ENCODE measurements around the gene DSTYK. TPM values are rescaled to one million over a fixed set of nuclear protein-coding genes. Genes with fewer than 3 reads are reported as not detected.
"Not testable (repeated sequence)": the region's sequence is repeated elsewhere in the genome, so short reads cannot be mapped to it uniquely, and the experiment has no call there.

Gene DSTYK
- polyA plus RNA-seq, 12 donors, result 6.0 to 9.3 (median 8.1) TPM; not detected in 1

DNA sequence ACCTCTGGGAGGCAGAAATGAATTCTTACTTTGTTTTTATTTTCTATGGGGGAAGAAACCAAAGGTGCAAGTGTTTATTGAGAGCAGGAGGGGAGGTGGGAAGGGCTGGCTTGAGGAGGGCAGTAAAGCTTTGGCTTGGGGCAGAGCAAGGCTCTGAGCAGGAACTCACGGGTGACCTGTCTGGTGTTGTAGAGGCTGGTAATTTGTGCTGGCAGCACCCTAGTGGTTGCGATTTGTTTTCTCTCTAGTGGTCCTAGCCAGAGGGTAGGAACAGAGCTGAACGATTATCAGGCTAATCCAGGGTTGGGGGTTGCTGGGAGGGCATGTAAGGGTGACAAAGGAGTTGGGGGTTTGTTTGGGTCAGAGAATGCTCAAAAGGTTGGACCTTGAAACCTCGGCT is 32.9 kb upstream of the DSTYK start:
- no peak for DNase-seq

DNA sequence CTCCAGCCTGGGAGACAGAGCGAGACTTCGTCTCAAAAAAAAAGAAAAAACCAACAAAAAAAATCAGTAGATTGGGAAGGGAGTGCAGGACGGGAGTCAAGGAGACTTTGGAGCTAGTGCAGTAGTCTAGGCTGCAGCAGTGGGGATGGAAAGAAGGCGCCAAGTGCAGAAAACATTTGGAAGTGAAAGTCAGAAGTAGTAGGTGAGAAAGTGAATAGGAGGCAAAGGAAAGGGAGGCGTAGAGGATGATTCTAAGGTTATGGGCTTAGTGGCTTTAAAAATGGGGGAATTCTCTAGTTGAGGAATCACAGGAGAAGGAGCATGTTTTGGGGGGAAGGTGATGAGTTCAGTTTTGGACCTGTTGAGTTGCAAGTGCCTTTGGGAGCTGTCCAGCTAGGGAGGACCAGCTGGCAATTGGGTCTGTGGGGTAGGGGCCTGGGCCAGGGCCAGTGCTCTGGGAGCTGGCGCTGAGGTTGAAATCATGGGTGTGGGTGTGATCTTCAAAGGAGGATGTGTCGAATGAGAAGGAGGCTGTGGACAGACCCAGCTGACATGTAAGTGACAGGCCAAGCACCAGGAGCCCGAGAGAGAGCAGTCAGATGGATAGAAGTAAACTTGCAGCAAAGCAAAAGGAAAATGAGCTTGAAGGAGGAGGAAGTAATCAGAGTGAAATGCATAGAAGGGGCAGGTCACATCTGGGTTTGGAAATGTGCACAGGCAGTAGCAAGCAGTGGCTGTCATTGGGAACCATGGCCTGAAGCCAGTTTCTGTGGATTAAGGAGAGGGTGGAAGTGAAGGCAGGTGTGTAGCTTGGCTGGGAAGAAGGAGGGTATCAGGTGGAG is 32.1 kb upstream of the DSTYK start:
- DNase-seq, result no peak

DNA sequence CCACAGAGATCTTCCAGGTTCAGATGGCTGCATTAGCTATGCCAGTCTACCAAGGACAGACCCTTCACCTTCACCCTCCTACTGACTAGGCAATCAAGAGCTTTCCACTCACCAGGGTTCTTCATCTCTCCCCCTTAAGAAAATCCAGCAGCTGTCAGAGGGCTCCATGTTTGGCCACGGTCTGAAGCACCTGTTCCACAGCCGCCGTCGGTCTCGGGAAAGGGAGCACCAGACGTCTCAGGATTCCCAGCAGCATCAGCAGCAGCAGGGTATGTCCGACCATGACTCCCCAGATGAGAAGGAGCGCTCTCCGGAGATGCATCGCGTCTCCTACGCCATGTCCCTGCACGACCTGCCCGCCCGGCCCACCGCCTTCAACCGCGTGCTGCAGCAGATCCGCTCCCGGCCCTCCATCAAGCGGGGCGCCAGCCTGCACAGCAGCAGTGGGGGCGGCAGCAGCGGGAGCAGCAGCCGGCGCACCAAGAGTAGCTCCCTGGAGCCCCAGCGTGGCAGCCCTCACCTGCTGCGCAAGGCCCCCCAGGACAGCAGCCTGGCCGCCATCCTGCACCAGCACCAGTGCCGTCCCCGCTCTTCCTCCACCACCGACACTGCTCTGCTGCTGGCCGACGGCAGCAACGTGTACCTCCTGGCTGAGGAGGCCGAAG is 30.0 kb upstream of the DSTYK start:
- no peak for DNase-seq

DNA sequence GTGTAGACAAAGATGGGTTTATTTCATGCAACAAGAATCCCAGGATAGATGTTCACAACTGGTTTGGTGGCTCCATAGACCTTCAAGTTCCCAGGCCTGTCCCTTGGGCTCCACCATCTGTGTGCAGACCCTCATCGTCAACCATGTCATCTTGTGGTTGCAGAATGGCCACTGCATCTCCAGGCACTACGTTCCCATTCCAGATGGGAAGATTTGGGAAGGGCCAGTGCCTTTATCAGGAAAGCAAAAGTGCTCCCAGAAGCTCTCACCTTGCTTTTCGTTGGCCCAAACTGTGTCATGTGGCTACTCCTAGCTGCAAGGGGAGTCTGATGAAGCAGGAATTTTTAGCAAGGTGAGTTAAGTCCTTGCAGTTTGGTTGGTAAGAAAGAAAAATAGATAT is 29.1 kb upstream of the DSTYK start:
- DNase-seq, result no peak

DNA sequence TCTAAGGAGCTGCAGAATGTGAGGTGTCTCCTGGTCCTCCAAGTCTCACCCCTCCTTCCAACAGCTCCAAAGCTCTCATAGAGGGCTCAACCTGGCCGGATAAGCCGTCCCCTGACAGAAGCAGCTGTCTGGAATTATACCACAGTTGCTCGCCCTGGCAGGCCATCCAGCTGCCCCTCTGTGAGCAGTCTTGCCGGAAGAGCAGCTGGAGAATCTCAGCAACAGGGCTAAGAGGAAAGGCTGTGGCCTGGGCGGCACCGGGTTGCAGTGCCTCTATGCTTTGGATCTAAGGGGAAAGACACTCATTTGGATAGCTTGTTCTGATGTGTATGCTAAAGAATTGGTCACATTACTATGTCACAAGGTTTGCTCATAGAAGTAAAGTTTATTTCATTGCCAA is 28.6 kb upstream of the DSTYK start:
- no peak for DNase-seq

DNA sequence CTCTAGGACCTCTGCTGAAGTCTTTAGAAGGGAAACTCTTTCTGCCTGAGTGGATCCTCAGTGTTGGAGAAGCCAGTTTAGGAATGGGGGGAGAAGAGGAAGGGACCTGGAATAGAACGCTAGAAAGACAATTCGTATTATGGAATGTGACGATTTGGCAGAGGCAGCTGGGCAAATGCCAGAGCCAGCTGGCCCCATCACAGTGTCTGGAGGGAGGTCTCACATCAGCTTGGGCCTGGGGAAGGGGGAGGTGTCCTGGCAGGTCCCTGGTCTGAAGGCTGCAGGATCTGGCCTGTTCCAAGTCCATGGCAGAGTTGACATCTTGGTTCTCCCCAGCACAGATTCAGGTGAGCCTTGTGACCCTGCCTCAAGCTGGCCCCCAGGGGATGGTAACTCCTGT is 27.6 kb upstream of the DSTYK start:
- no peak for DNase-seq

DNA sequence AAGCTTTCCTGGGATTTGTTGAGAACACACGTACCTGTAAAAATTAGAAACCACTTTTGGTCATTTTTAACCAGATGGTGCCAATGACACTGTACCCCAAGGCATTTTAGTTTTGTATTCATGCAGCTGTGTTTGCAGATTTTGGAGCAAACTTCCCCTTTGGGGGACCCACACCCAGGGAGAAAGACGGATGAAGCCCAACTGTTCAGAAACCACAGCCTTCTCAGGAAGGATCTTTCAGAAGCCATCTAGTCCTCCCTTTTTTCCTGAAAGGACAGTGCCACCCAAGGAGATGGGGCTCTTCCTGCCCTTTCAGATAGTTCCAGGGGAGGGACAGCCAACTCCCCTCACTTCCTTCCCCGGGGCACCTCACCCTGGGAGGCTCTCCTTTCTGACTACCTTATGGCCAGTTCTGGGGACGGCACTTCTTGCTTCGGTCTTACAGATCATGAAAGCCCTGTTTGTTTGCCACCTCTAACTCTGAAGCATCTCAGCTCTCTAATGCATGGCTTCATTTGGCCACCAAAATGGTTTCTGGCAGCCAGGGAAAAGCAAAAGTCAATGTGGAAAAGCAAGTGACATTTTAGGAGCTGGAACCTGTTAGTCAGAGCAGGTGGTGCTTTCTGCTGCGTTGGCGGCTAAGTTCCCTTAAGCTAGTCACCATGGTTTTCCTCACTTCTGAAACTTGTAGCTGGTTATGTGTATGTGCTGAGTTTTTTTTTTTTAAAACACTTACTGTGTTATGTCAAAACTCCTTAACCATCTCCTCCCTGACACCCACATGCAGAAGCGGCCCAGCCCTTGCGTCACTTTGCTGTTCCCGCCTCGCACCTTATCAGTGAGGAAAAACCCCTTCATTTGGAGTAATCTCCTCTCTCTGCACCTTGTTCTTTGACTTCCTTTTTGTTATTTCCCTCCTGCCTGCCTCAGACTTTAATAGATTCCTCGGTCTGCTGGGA is 26.3 kb upstream of the DSTYK start:
- DNase-seq, result no peak

DNA sequence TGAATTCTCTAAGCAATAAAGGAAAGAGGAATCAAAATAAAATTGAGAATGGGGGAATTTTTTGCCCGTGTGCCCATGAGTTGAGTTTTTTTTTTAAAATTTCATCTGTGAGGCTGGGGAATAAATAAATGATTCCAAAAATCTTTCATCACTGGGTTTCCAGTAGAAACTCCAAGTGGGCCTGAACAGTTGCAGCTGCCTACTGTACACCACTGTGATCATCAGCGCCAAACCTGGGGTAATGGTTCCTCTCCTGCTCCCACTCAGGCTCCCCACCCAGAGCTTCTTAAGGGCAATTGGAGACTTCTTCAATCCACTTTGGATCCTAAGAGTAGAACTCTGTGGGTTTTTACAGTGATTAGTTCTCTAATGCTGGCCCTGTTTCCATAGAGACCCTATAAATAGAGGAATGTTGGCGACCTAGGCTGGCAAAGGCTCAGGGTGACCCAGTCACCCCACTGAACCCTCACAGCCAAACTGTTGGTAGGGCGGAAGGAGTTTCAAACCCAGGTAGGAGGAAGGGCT is 25.5 kb upstream of the DSTYK start:
- no peak for DNase-seq

DNA sequence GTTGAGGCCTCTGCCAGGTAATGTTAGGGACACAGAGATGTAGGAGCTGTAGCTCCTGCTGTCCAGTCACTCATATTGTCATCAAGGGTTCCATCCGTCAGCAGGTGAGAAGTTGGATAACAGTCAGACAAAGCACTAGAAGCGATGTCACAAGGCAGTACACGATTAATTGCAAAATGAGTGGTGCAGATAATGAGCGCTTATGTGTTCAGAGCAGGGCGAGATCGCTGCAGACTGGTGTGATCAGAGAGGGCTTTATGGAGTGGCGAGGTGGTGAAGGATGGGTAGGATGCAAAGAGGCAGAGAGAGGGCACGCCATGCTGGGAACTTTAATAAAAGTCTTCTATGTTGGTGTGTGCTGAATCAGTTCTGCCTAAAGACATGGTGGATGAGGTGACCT is 25.0 kb upstream of the DSTYK start:
- DNase-seq, result no peak

DNA sequence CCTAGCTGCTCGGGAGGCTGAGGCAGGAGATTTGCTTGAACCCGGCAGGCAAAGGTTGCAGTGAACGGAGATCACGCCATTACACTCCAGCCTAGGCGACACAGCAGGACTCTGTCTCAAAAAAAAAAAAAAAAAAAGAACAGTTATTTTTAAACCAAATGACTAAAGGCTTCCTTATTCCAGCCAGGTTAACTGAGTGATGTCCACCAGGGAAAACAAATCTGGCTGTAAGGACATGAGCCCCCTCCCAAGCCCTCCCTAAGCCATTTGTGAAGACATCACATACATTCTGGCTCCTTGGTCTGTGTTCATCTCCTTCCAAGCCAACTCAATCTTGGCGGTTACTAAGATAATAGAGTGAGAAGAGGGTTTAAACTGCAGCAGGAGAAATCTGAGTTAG is 24.4 kb upstream of the DSTYK start:
- no peak for DNase-seq

DNA sequence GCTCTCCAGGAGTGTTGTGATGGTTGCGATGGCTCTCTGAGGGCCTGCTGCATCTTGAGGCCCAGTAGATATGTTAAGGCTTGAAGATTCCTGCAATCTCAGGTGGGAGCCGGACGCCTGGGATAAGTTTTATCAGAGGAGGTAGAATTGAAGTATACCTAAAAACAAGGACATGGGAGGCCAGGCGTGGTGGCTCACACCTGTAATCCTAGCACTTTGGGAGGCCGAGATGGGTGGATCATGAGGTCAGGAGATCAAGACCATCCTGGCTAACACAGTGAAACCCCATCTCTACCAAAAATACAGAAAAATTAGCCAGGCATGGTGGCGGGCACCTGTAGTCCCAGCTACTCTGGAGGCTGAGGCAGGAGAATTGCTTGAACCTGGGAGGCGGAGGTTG is 22.5 kb upstream of the DSTYK start:
- not testable (repeated sequence) for DNase-seq

DNA sequence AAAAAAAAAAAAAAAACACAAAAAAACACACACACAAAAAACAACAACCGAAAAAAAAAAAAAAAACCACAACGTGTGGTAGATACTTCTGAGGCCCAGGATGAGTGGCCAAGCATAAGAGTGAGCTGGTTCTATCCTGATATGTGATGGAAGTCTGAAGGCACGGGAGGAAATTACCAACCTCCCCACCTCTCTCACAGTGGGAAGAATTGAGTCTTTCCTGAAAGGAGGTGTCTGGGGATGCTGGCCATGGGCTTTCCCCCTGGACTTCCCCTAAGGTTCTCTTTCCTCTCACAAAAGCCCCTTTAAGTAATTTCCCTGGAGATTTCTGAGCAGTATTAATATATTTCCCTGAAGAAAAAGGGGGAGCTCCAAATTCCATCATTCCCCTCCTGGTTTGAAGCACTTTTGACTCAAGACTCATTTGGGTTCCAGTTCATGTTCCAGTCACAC is 21.5 kb upstream of the DSTYK start:
- no peak for DNase-seq

DNA sequence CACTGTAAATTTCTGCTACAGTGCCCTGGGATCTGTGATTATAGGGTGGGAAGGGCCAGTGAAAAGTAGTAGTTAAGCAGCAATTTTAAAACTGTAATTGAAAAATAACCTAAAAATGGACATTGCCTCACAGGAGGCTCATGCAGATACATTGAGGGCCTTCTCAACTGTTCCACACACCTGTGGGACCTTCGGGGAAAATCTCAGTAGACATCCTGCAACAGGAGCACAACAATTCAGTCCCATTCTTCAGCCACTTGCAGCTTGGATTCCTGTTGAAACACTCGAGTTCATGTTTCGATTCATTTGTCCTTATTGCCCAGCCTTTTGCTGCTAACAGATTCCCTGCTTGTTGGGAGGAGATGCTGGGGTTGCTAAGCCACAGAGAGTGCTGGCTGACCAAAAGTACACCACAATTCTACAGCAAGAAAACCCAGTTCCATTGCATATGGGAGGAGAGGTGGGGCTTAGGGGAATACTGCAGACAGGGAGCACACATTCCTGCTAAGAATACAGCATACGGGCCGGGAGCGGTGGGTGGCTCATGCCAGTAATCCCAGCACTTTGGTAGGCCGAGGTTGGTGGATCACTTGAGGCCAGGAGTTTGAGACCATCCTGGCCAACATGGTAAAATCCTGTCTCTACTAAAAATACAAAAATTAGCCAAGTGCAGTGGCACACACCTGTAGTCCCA is 20.8 kb upstream of the DSTYK start:
- DNase-seq, result no peak

DNA sequence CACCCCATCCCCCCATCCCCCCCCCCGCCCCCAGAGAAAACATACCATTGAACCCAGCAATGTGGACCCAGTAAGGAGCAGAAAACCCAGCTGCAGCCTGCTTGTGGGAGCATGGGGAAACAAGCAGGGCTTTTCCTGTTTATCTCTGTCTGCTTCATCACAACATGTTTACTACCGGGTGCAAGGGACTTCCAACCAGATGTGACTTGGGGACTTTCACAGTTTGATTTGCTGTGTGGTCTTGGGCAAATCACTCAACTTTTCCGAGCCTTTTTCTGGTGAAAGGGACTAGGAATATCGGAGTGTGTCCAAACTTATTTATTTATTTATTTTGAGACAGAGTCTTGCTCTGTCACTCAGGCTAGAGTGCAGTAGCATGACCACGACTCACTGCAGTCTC is 19.5 kb upstream of the DSTYK start:
- no peak for DNase-seq

DNA sequence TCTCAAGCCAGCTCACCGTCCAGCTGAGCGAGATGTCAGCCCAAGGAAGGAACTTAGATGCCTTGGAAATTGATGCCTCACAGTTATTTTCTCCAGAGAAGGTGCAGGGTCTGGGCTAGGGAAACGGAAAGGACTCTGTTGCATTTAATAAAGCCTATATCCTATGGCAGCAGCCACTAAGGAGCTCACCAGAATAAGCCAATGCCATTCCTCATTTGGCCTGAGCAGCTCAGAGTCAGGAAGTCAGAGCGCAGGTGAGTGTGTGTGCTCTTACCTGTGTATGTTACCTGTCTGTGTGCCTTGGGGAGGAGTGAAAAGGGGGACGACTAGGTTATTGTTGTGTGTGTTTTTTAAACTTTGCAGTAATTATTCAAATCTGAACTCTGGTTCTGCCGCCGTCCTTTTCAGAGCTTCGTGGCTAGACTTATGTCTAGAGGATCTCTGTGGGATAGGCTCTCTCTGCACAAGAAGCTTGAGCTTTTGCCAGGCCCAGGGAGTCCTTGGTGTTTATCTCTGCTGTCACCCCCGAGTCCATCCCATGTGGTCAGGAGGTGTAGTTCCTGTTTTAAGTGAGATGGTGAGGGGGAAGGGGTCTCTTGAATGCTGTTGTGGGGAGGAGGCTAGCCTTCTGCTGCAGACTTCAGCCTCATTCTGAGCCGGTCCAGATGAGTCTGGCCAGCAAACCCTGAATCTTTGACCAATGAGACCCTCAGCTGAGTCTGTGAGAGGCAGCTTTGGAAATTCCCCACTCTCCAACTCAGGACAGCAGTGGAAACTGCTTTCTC is 18.6 kb upstream of the DSTYK start:
- DNase-seq, result no peak

DNA sequence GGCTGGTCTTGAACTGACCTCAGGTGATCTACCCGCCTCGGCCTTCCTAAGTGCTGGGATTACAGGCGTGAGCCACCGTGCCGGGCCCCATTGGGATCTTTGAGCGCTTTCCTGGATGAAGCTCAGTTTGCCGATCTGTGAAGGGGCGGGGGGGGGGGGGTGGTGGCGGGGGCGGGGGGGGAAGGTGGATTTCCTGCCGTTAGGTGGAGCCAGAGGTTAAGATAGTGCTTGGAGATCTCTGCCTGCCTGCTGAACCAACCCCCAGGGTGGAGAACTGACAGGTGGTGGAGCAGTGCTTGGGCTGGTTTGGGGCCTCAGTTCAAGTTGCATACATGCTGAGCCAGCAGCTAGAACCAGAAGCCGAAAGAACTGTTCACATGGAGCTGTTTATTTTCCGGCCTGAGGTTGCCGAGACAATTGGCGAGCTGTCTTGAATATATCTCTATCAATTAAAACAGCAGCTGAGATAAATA is 17.9 kb upstream of the DSTYK start:
- DNase-seq, result no peak

DNA sequence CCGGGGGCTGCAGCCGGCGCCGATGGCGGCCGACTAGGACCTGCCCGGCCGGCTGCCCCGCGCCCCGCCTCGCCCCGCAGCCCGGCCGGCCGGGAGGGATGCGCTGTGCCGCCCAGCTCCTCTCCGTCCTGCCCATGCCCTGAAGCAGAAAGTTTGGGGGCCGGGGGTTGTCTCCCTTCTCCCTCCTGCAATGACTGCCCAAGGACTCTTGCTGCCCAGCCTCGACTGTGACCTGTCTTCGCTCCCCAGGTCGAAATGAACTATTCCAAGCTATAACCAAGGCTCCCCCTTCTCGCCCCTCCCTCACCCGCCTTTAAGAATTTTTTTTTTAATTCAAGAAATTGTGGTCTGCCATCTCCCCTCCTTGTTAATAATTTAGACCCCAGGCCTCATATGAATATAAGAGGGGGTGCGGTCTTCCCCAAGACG is 16.6 kb upstream of the DSTYK start:
- no peak for DNase-seq

DNA sequence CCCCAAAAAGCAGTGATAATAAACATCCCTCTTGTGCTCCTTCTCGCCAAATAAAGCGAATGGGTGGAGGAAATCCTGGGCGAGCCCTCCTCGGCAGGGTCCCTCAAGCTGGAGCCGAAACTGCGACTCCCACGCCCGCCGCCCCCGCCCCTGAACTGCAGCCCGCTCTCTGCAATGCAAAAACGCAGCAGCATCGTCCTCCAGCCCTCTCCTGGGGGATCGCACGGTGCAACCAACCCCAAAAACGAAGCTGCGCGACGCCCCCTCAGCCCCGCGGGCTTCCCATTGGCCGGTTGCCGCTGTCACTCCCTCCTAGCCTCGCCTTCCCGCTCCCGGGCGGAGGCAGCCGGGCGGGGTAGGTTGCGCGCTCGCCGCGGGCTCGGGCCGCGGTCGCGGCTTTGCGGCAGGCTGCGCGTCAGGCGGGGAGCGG is 16.1 kb upstream of the DSTYK start, which contains the start of gene TMCC2:
TMCC2 (plus strand) TSS at position 363 of the 430 bp plus-strand sequence. CDS start 619 bp downstream, outside the sequence.
- peak; percentile 95 for DNase-seq

DNA sequence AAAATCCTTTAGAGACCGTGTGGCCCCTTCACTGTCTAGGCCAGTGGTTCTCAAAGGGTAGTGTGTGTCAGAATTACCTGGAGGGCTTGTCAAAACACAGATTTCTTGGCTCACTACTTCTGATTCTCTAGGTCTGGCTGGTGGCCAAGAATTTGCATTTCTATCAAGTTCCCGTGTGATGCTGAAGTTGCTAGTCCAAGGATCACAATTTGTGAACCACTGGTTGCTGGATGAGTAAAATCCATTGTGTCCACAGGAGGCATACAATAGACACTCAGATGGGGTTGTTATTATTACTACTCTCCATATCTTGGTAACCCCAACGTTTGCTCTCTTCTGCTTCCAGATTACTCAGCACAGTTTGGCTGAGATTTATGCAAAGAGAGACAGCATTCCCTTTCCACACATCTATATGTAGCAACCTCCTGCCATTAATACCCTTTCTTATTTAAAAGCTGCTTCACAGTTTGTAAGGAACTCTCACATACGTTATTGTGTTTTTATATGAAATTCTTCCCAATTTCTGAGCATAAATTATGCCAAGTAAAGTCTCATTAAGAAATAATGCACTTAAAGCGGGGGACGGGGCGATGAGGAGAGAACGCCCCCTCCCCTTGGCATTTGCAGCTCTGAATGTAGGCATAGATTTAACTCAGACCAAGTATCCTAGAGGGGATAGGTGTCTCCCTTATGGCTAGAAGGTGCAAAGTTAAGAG is 15.5 kb upstream of the DSTYK start:
- no peak for DNase-seq

Measured in muscle of arm (tissue), 12 donors.